Subcutaneous adipose tissue (tissue), 4 donors: ENCODE data around the gene TMEM117. TPM values are rescaled to one million over a fixed set of nuclear protein-coding genes. Genes with fewer than 3 reads are reported as not detected.

ENCODE experiments used
- total RNA-seq, 4 donors: library from RNA; depleted of rRNA; stranded (reverse); fragments of >200 nt; gene quantifications; one replicate each; pipeline ENCODE4 v1.1.0, GENCODE V29; 2016
- TF ChIP-seq, protein P1 (sequence below): fragments of 450-650 bp; IDR thresholded peaks from one replicate; pipeline ENCODE4 v1.5.1; 2016; ENCODE audit warnings: low read depth, mild to moderate bottlenecking, control low read depth, antibody characterized with exemption, moderate library complexity

The TMEM117 gene
- total RNA-seq, 4 donors from 2014 or later = 3.8 to 9.1 (median 7.6) TPM

DNA sequence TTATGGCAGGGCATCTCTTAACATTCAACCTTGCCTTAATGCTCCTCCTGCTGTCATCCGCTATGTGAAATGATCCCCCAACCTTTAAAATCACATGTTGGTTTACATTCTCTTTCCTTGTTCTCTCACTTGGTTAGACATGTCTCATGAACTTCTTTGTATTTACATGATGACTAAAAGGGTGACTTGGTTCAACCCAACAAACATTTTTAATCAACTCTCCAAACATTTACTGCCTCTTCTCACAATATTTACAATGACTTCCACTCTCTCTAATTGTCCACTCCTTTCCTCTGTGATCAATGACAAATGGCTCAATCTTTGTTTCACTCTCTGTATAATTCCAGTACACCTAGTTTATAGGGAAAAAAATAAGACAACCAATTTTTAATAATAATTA, 534.1 kb downstream of the TMEM117 start:
- TF ChIP-seq, protein P1, sequence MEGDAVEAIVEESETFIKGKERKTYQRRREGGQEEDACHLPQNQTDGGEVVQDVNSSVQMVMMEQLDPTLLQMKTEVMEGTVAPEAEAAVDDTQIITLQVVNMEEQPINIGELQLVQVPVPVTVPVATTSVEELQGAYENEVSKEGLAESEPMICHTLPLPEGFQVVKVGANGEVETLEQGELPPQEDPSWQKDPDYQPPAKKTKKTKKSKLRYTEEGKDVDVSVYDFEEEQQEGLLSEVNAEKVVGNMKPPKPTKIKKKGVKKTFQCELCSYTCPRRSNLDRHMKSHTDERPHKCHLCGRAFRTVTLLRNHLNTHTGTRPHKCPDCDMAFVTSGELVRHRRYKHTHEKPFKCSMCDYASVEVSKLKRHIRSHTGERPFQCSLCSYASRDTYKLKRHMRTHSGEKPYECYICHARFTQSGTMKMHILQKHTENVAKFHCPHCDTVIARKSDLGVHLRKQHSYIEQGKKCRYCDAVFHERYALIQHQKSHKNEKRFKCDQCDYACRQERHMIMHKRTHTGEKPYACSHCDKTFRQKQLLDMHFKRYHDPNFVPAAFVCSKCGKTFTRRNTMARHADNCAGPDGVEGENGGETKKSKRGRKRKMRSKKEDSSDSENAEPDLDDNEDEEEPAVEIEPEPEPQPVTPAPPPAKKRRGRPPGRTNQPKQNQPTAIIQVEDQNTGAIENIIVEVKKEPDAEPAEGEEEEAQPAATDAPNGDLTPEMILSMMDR = no peak

DNA sequence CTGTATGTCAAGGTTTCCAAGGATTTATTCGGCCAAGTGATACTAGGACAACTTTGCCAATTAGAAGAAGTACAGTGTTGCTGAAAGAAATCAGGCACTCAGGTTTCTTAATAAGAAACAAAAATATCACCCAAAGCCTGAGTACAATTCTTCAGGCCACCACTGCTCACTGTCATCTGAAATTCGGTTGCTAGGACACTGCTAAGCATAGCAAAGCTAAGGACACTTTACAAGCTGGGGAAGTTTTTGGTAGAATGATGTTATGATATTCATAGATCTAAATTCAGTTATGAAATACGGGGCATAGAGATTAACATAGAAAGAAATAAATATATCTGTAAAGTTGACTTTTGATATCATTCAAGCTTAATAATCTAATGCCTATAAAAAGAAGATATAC, 535.1 kb downstream of the TMEM117 start:
- TF ChIP-seq, protein P1 = no peak

DNA sequence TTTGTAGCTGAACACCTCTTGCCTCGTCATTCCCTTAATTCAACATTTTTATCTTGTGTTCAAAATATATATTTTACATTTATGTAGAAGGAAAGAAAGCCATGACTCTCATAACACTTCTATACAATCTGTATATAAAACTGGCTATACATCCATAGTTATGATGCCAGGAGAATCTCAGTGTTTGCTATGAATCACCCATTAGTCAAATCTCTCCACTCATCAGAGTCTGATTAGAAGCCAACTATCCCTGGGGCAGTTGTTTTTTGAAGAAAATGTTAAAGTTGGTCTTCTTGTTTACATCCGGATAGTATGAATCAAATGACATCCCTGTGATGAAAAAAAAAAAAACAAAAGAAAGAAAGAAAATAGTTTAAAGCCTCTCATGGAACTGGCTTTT, 536.4 kb downstream of the TMEM117 start:
- TF ChIP-seq, protein P1 = no peak

DNA sequence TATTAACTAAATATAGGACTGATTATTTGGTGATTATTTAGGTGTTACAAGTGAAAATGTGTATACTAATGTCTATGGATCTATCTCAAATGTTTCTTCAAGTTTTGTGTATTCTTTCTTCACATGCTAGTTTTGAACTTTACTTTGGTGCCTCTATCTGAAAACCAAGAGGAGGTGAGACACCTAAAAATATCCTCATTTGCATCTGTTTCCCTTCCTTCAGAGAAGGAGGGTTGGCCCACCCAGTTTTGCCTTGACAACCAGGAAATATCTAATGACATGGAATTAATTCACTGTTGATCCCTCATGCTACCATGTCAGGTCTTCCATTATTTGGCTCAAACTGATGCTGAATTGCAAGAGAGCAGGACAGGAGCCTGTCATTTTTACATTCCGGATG, 539.8 kb downstream of the TMEM117 start:
- TF ChIP-seq, protein P1 = no peak

DNA sequence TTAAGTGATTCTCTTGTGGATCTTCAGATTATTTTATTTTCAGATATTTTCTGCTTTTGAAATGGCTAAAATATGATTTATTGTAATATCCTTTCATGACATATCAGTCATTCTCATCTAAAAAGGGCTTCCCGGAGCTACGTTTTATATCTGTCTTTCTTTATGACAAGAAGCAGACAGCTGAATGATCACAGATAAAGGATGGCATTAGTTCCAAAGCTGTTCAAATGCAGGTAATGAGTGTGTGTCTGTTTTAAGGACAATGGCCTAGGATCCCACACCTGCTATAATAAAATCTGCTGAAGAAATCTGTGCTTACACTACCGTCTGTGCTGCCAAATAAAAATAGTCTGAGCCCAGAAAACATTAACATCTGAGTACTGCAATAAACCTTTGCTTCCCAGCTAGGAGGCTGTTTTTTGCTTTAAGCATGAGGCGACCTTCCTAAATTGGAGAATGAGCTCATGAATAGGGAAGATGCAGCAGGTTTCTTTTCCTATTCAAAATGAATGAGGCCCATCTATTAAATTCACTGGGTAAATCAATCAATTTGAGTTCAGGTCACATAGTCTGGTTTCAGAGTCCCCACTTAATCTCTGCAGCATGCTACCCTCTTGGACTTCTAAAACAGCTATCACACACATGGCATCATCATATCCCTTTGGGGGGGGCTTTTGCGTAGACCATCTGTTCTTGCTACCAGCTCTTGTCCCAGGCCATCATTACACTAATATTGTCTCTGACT, 541.7 kb downstream of the TMEM117 start:
- TF ChIP-seq, protein P1 = no peak

DNA sequence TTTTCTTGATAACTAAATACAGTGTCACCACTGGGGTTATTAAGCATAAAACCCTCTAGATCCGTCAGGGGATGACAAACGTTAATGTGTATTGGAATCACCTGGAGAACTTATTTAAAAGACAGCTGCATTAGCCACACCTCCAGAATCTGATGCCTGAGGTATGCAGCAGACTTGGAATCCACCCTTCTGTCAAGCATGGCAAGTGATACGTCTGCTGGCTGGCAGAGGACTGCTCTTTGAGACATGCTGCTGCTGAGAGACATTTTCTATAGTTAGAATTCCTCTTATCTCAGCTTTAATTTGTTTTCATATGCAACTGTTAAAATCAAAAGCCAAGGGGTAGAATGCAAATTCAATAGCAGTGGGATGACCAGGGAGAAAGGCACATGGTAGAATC, 544.0 kb downstream of the TMEM117 start:
- TF ChIP-seq, protein P1 = no peak

DNA sequence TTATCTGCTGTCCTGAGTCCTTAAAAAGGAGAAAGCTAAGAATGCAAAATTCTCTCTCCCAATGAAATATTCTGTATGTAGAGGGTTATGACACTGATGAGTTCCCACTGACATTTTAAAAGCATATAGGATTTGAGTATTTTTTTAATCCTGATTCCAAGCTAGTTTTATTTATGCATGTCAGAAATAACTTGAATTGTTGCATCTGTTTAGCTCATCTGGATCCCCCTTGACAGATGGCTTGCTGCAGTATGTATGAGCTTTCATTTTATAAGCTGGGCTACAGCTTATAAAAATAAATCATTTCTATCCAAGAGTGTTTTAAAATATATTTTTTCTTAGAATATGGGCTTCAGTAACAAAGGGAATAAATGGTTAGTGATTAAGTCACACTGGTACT, 545.0 kb downstream of the TMEM117 start:
- TF ChIP-seq, protein P1 = no peak
